Measurements from ENCODE around the gene MEIOSIN. TPM values are rescaled to one million over a fixed set of nuclear protein-coding genes. Genes with fewer than 3 reads are reported as not detected.

Gene MEIOSIN
- total and polyA plus RNA-seq, 2 of the 4 experiments (the other 2 are of a cell fraction), result not detected

DNA sequence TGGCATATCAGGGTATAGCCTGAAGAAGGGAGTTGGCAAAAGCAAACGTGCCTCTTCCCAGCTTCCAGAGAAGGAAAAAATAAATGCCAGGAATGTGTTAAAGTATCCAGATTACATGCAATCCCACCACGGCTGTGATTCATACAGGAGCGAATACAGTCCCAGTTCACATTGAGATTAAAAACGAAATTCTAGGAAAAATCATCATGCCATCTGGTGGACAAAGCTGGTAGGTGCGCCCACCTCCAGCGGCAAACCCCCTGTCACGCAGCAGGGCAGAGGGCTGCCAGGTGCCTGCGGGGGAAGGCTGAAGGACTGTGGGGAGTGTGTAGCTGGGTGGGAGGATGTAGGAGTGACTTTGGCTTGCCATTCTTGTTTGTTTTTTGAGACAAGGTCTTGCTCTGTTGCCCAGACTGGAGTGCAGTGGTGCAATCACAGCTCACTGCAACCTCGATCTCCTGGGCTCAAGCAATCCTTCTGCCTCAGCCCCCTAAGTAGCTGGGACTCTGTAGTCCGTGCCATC, 65.8 kb downstream of the MEIOSIN start:
- no peak overlapping the region for H4K5ac ChIP-seq (ENCODE audit: low read depth, low read length)
- no peak overlapping the region for H3K23ac ChIP-seq (ENCODE audit: low read depth, low read length)
- H3K56ac ChIP-seq (ENCODE audit: extremely low read depth, insufficient read depth, low read length), result no peak overlapping the region
- H2BK20ac ChIP-seq (ENCODE audit: low read depth, low read length), result peak overlapping the region; percentile 33
- peaks cover 8% of the 10 kb centered on the region for H3K4me1 ChIP-seq (ENCODE audit: control insufficient read depth, insufficient read depth, low read length)
- peak overlapping the region; percentile 47; the same call in 1 of the 2 replicates for H2BK120ac ChIP-seq (ENCODE audit: low read depth, low read length)
- H3K36me3 ChIP-seq (ENCODE audit: control insufficient read depth, insufficient read depth, low read length), result no peaks in the 10 kb centered on the region
- peak overlapping the region; percentile 63; the same call in 1 of the 2 replicates for H3K4ac ChIP-seq (ENCODE audit: low read depth, low read length)
- peak overlapping the region; percentile 33; the same call in 1 of the 2 replicates for H2AK5ac ChIP-seq (ENCODE audit: low read depth, low read length)
- 0 out of 2 replicates have a peak overlapping the region, but pooled peaks have one; percentile 15 for H3K18ac ChIP-seq (ENCODE audit: low read depth, low read length)
- 2% methylated on average over 6 of the region's 10 CpGs; no CpG with 5 or more reads in 1 of the 2 experiments for WGBS, 2 experiments (ENCODE audit: extremely low coverage in 2 of 2, insufficient read length in 1 of 2)
- H3K27ac ChIP-seq (ENCODE audit: insufficient read depth, low read length), result peak overlapping the region; percentile 44; the same call in 1 of the 2 replicates
- ChIA-PET POLR2A (ENCODE audit: unreplicated experiment) (no interaction called here), CTCF (interaction anchor here (0.6 to 2.3 kb wide), 10 partner anchors 10 to 94 kb away, joined by 3 to 24 read pairs (median 4); partner anchors contain the start of genes DMPK and SIX5)
- peak overlapping the region; percentile 58 for H2BK5ac ChIP-seq (ENCODE audit: low read depth, low read length, poor library complexity, severe bottlenecking)
- H4K91ac ChIP-seq (ENCODE audit: insufficient read depth, low read depth, low read length), result 0 out of 2 replicates have a peak overlapping the region, but pooled peaks have one; percentile 48
- peak overlapping the region; percentile 86 for H2AFZ ChIP-seq (replicated peaks; ENCODE audit: low read length, poor library complexity)
- dilution Hi-C loops (cut with HindIII; ENCODE audit: low sequenced_read_pairs, unreplicated experiment), result no loop called here
- H2BK15ac ChIP-seq (ENCODE audit: low read depth, low read length), result no peak overlapping the region; the same call in 2 of the 3 replicates
- peak; percentile 83 for DNase-seq
- H2AK9ac ChIP-seq (replicated peaks; ENCODE audit: low read depth, low read length, poor library complexity), result no peak overlapping the region
- H3K9me1 ChIP-seq (ENCODE audit: insufficient read depth, low read length), result no peaks in the 10 kb centered on the region
- H4K8ac ChIP-seq (ENCODE audit: low read depth in 2 of 2, low read length in 2 of 2), result peak overlapping the region in 1 of 2 experiments; percentile 72; a peak in 1 of 4 replicates
- no peaks in the 10 kb centered on the region for H3K9me3 ChIP-seq (ENCODE audit: control insufficient read depth, insufficient read depth, low read length)
- H3K9ac ChIP-seq (ENCODE audit: low read depth, low read length), result no peak overlapping the region
- H3K27me3 ChIP-seq (ENCODE audit: control insufficient read depth, insufficient read depth, low read length), result no peaks in the 10 kb centered on the region
- H3K4me3 ChIP-seq (ENCODE audit: insufficient read depth, low read depth, low read length), result no peak overlapping the region
- peak; percentile 92 for ATAC-seq (ENCODE audit: low read depth)
- 0 out of 4 replicates have a peak, but pooled peaks cover 0 to 5% of the 10 kb centered on the region in 2 experiments for H3K79me1 ChIP-seq (ENCODE audit: low read depth in 1 of 2, low read length in 2 of 2)
- H4K20me1 ChIP-seq (ENCODE audit: insufficient read depth, low read length), result no peaks in the 10 kb centered on the region
- H3K4me2 ChIP-seq (ENCODE audit: low read depth, low read length), result peak overlapping the region; percentile 32
- no peak overlapping the region for H3K14ac ChIP-seq (replicated peaks; ENCODE audit: low read depth, low read length)
- intact Hi-C loops (cut with micrococcal nuclease), result loop anchor here (1.0 kb wide), 1 partner anchor 29 kb away; no protein-coding TSS in a partner anchor
- BruUV-seq (replicated peaks), result no TSS peak
- in situ Hi-C loops (cut with MboI; ENCODE audit: low sequenced_read_pairs), result no loop called here
- TF ChIP-seq, protein P1, sequence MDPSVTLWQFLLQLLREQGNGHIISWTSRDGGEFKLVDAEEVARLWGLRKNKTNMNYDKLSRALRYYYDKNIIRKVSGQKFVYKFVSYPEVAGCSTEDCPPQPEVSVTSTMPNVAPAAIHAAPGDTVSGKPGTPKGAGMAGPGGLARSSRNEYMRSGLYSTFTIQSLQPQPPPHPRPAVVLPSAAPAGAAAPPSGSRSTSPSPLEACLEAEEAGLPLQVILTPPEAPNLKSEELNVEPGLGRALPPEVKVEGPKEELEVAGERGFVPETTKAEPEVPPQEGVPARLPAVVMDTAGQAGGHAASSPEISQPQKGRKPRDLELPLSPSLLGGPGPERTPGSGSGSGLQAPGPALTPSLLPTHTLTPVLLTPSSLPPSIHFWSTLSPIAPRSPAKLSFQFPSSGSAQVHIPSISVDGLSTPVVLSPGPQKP (IDR thresholded peaks at IDR 0.05; ENCODE audit: borderline replicate concordance, low read depth, low read length), result no peak
- TF ChIP-seq BHLHE40 (IDR thresholded peaks at IDR 0.05; ENCODE audit: low read depth, low read length) (peak; percentile 52; the same call in 1 of the 2 replicates), POLR2A (IDR thresholded peaks at IDR 0.05; ENCODE audit: low read depth, low read length) (no peak), MAZ (IDR thresholded peaks at IDR 0.05; ENCODE audit: borderline replicate concordance, low read depth, low read length) (peak; percentile 58; the same call in 1 of the 2 replicates), CEBPB (IDR thresholded peaks at IDR 0.05; ENCODE audit: low read depth, low read length) (0 out of 2 replicates have a peak, but pooled peaks have one; percentile 19), FOS (IDR thresholded peaks at IDR 0.05; ENCODE audit: low read depth, low read length) (peak; percentile 50; the same call in 1 of the 2 replicates), MAFK (IDR thresholded peaks at IDR 0.05; ENCODE audit: low read depth, low read length) (no peak), RAD21 (IDR thresholded peaks at IDR 0.05; ENCODE audit: low read length) (peak; percentile 62), SMC3 (IDR thresholded peaks at IDR 0.05; ENCODE audit: low read depth, low read length) (peak; percentile 59), MXI1 (IDR thresholded peaks at IDR 0.05; ENCODE audit: borderline replicate concordance, low read depth, low read length) (no peak), RCOR1 (IDR thresholded peaks at IDR 0.05; ENCODE audit: insufficient replicate concordance, low read length) (no peak), CHD1 (IDR thresholded peaks at IDR 0.05; ENCODE audit: low read depth, low read length) (no peak)
- TF ChIP-seq, protein P2, sequence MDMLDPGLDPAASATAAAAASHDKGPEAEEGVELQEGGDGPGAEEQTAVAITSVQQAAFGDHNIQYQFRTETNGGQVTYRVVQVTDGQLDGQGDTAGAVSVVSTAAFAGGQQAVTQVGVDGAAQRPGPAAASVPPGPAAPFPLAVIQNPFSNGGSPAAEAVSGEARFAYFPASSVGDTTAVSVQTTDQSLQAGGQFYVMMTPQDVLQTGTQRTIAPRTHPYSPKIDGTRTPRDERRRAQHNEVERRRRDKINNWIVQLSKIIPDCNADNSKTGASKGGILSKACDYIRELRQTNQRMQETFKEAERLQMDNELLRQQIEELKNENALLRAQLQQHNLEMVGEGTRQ (IDR thresholded peaks at IDR 0.05; ENCODE audit: low read depth, low read length), result no peak
- TF ChIP-seq, protein P3, sequence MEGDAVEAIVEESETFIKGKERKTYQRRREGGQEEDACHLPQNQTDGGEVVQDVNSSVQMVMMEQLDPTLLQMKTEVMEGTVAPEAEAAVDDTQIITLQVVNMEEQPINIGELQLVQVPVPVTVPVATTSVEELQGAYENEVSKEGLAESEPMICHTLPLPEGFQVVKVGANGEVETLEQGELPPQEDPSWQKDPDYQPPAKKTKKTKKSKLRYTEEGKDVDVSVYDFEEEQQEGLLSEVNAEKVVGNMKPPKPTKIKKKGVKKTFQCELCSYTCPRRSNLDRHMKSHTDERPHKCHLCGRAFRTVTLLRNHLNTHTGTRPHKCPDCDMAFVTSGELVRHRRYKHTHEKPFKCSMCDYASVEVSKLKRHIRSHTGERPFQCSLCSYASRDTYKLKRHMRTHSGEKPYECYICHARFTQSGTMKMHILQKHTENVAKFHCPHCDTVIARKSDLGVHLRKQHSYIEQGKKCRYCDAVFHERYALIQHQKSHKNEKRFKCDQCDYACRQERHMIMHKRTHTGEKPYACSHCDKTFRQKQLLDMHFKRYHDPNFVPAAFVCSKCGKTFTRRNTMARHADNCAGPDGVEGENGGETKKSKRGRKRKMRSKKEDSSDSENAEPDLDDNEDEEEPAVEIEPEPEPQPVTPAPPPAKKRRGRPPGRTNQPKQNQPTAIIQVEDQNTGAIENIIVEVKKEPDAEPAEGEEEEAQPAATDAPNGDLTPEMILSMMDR (conservative IDR thresholded peaks at IDR 0.05; ENCODE audit: low read depth, low read length), result peak; percentile 73
